Urothelium cell line (cell line): Measurements from ENCODE around the gene SLC25A21.

Source experiments
- DNase-seq: peaks from one replicate; pipeline ENCODE4 v3.0.0; 2011; ENCODE audit warnings: low spot score, mixed read lengths
- FAIRE-seq: peaks from 2 replicates; lab custom pipeline; 2011; peaks lifted over from hg19 to GRCh38; lab: Jason Lieb, UNC

Gene SLC25A21

DNA sequence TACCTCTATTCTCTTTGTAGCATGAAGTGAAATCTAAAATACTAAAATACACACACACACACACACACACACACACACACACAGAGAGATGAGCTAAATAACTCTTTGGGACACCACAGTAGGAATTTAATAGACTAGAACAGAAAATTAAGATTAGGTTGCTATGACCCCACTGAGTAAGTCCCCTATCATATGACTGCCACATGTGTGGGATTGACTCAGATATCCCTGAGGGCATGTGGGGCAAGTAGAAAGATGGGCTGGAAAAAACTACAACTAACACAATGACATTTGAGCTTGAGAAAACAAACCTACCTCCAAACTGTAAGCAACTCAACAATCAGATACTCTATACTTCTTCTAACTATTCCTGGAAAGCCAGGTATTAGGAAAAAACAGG lies 27.0 kb downstream of the SLC25A21 start:
- FAIRE-seq (no peak), DNase-seq (no peak)

DNA sequence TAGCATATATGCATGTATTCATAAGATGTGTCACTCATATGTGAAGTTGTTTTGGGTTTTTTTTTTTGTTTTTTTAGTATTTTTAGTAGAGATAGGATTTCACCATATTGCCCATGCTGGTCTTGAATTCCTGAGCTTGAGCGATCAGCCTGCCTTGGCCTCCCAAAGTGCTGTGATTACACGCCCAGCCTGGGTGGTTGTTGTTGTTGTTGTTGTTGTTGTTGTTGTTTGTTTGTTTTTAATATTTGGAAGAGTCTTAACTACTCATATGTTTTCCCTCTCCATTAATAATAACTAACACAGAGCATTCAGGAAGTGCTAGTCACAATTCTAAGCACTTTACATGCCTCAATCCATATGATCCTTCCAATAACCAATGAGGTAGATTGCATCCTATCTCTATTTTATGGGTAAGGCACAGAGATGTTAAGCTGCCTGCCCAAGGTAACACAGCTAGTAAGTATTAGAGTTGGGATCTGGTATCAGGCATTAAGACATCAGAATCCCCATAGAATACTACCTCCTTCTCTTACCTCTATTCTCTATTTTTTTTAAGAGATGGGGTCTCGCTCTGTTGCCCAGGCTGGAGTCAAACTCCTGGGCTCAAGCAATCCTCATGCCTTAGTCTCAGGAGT lies 27.6 kb downstream of the SLC25A21 start:
- FAIRE-seq: no peak
- DNase-seq: no peak

DNA sequence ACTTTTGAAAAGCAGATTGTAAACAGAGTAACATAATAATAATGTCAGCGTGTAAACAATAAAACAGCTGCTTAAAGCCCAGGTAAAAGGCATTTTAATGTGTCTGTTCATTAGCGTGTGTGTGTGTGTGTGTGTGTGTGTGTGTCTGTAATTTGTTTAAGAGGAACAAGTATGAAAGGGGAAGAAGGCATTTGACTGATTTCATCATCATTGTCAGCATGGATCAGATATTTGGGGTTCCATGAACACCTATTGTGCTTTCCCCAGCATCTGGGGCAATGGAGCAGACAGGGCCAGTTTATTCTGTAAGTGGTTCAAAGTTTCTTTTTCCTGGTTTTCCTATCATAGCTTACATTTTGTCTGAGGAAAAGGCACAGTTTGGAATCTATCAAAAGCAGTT lies 28.9 kb downstream of the SLC25A21 start:
- DNase-seq (no peak), FAIRE-seq (no peak)

DNA sequence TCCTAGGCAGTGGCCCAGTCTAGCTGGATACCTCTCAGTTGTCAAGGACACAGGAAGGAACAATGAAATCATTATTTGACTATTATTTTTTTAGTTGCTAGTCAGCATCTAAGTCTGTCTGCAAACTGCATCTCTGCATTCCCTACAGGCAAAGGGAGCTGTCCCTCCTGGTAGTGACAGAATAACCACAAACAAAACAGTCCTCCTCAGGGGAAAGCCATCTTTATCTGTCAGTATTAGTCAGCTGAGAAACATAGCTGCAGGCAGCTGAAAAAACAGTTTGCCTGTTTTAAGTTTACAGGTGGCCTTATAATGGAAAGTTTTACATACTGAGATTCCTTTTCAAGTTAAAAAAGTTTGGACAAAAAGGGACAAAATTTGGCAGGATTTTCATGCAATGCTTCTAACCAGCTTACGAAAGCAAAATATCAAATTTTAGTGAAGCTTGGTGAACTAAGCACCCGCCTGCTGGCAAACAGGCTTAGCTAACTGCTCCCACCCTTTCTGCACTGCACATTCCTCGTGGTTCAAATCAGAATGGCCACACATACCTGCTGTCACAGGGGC lies 29.5 kb downstream of the SLC25A21 start:
- FAIRE-seq: no peak
- peak; percentile 22 for DNase-seq

DNA sequence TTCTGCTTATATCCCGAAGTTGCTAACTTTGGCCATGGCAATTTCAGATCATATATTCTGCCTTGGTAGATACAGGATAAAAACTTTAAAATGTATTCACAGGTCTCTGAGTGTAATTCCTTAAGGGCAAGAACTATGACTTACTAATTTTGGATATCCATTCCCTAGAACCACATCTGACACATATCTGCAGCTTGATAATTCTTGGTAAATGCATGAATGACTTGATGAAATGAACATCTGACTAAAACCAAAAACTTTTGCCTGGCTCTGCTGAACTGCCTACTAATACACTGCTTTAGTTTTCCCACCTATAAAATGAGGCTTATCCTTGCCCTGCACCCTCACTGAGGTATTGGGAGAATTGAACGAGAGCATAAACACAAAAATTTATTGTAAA lies 32.2 kb downstream of the SLC25A21 start:
- FAIRE-seq: no peak
- no peak for DNase-seq

DNA sequence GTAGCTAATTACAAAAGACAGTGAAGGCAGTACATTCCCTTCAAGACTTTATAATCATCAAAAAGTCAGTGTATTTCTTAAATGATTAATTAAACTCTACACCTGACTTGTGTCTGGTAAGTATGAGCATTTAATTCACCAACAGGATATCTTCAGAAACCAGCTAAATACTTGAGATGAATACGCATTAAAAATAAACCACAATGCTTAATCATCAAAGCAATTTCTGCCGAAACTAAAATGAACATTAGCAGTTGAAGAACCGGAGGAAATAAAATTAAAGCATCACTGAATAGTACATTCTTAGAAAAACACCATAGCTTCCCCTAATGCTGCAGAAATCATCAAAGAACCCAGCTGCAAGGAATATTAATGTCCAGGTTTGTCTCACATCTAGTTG lies 32.7 kb downstream of the SLC25A21 start:
- DNase-seq (no peak), FAIRE-seq (no peak)

DNA sequence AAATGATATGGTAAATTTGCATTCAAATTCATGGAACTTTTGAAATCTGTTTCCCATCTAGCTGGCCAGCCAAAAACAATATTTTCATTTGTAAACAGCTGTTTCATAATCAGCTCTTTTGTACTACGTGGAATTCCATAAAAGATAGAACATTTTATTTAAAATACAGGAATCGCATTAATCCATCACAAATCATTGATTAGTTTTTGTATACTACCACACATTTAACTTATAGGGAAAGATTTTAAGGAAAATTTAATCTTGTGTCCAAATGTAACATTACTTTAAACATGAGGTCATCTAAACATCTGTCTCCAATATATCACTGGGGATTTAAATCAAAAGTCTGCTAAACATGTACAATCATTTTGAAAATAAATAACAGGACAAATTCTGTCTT lies 33.5 kb downstream of the SLC25A21 start:
- FAIRE-seq (no peak), DNase-seq (no peak)

DNA sequence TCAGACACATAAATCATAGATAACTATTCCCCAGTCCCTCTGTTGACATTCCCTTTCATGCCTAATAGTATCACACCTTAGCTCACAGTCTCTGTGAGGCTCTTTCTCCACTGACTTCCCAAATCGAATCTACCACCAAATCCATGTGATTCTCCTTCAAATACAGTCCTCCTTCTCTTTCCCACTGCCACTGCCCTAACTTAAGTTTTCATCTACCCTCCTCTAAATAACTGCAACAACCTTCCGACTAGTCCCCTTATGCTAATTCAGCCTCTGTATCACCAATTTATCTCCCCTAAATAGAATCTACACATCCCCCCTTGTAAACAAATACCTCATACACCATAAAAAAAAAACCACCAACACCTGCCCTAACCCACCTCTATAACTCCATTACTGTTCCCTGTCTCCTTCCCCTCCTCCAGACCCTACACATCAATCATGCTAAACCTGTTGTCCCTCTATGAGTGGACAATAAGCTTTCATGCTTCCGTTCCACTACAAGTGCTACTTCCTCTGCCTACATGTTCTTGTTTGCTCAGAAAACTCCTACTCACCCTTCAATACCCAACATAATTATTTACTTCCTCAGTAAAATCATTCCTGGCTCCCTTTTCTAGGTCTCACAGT lies 39.0 kb downstream of the SLC25A21 start:
- no peak for DNase-seq
- FAIRE-seq: no peak

DNA sequence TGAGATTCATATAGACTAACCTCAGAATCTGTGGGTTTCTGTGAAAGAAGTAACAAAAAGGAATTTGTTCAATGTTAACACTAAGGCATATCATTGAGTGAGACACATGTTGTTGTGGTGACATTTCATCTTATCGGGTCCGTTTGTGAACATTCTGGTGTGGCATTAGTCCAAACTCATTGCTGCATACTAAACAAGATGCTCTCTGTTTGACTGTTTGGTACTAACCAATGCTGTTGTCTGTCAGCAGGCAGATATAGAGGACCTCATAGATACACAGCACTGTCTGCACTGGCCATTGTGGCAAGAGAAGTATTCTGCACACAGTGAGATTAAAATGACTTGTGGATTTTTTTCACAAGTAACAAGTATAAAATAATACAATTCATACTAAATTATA lies 41.2 kb downstream of the SLC25A21 start:
- FAIRE-seq: no peak
- no peak for DNase-seq

DNA sequence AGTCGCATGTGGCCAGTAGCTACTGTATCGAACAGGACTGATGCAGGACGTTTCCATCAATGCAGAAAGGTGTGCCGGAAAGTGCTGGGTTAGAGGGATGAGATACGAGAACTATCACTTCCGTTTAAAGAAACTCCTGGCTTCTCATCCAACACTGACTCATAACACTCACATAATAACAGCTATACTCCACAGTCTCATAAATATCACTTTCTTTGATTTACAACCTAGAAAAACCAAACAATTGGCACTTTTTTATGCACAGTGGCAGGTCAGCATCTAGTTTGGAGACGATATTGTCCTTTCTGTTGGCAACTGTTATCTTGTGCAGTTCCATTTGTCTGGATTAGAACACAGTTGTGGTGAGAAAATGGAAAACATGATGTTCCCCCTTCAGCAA lies 43.4 kb downstream of the SLC25A21 start:
- FAIRE-seq (no peak), DNase-seq (no peak)

DNA sequence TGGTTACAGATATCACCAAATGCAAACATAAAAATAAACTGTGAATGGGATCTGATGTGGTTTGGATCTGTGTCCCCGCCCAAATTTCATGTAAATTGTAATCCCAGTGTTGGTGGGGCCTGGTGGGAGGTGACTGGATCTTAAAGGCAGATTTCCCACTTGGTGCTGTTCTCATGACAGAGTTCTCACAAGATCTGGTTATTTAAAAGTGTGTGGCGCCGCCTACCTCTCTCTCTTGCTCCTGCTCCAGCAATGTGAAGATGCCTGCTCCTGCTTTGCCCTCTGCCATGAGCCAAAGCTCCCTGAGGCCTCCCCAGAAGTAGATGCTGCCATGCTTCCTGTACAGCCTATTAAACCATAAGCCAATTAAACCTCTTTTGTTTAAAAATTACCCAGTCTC lies 47.8 kb downstream of the SLC25A21 start:
- DNase-seq (no peak), FAIRE-seq (no peak)

DNA sequence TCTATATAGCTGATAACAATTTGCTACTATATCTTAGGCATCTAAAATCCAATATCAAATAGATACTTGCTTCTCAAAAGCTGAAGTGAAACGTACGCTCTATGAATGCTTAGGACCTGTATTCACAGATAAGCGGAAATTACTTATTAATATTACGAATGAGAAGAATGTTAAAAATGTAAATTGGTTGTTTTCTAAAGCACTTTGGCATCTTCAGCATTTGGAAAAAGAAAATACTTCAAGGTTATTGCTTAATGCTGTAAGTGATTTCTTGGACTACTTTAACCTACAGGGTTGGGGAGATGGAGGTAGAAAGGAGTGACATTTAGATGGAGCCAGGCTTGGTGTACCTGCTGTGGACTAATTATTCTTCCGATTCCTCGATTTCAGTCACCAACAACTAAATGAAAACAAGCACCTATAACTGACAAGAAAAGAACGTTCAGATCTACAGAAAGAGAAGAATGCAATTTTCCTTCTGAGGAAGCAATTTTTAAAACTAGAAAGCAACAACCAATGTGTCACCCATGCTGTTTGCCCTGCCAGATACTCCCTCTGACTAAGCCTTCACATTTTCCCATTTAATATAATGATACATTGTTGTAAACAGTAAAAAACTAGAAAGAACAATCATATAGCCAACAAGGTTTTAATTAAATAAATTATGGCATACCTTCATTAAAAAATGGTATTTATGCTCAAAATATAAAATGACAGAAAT lies 49.3 kb downstream of the SLC25A21 start:
- FAIRE-seq (no peak), DNase-seq (no peak)

DNA sequence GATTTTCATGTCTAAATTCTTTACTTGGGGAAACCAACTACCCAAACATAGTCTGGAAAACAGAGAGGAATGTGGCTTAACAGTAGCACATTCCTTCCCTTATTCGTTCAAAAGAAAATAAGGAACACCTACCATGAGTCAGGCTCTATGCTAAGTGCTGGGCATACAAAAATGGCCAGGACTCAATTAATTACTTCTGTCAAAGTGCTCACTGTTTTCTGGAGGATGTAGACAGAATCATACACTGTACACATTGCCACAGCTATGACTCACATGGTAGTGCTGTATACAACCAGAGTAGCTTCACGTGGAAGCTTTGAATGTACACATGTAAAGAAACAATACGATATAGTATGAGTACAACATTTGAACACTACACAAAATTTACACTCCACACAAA lies 50.1 kb downstream of the SLC25A21 start:
- DNase-seq (peak; percentile 42), FAIRE-seq (no peak)

DNA sequence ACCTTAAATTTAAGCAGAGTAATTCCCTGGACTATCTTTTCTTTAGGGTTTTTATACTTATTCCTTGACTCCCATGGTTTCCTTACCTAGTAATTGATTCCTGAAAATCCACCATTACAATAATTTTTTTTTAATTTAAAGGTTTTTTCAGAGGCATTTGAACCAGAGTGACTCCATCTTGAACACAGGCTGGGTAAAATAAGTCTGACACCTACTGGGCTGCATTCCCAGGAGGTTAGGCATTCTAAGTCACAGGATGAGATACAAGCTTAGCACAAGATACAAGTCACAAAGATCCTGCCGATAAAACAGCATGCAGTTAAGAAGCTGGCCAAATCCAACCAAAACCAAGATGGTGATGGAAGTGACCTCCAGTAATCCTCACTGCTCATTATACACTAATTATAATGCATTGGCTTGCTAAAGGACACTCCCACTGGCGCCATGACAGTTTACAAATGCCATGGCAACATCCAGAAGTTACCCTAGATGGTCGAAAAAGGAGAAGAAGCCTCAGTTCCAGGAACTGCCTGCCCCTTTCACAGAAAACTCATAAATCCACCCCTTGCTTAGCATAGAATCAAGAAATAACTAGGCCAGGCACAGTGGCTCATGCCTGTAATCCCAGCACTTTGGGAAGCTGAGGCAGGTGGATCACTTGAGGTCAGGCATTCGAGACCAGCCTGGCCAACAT lies 53.6 kb downstream of the SLC25A21 start:
- no peak for FAIRE-seq
- DNase-seq: no peak

DNA sequence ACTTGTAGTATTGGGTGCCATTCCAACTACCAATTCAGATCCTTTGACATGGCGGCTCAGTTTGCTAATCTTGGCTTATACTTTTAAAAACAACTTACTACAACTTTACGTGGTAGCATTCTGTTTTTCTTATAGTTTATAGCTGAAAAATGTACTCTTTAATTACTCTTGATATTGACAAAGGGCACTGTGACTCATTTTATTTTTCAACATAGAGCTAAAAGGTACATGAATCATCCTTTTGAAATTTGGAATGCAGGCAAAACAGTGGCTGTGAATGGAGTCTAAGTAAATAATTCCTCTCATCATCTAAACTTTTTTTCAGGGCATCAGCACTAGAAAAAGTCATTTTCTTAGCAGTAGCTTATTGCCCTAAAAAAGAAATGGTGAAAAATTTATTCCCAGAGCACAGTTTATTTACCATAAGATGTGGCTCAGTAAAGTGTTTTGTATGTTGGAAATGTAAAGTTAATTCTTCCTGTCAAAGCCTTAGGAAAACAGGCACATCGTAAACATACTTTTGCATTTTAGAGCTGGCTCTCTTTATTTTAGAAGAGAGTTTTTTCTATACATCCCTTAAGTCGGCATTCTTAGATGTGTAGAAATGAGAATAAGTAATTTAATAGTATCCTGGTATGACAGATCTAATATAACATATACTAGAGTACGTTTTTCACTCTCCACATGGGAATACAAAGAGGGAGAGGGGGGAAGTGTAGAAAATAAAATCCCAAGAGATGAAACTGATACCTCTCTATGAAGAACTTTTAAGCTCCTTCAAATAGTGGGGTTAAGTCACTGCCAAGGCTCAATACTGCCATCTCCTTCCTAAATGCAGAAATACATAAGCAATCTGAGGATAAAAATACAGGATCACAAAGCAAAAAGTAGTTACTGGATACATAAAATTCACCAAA lies 55.2 kb downstream of the SLC25A21 start:
- DNase-seq (peak; percentile 27), FAIRE-seq (no peak)

DNA sequence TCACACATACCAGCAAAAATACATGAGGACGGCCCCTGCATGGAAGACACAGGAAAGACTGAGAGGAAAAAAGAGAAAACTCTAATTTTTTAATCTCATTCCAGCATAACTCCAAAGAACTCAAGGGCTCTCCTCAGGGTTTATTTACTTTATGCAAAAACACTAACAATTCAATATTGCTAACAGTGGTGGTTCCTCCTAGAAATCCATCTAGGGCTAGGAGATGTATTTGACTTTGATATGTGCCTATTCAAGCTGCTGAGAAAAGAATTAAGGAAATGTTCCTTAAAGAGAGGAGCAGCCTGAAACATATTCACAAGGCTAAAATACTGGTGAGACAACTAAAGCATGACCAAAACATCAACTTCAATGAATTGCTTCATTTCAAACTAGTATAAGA lies 57.0 kb downstream of the SLC25A21 start:
- FAIRE-seq: no peak
- no peak for DNase-seq

DNA sequence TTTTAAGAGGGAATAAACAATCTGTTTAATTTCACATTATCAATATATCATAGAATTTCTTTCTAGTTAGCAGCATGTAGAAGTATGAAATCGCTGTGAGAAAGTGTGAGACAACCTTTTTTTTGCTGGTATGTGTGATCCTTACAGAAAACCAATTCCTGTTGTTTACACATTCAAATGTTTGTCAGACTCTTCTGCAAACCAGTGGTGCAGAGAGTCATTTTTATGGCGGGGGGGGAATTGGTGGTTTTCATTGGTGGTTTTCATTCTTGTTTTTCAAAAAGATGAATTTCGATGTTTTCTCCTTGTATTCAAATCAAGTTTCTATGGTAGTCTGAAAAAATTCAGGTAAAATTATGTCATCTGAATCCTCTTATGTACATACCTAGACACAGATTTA lies 57.8 kb downstream of the SLC25A21 start:
- FAIRE-seq: no peak
- no peak for DNase-seq

DNA sequence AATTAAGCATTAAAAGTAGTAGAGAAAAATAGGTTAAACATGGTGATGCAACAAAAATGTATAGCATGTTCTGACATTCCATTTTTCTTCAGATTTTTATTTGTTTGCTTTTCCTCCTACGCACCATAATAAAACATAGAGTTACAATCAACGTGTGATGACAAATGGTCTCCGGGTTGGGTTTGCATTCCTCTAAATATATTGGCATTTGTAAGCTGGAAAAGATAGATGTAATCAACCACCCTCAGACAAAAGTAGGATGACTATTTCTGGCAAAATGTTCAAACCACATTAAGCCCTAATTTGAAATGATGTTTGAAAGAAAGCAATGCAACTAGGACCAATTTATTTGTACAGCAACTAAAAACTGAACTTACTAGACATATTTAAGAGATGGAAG lies 58.4 kb downstream of the SLC25A21 start:
- DNase-seq: no peak
- no peak for FAIRE-seq

DNA sequence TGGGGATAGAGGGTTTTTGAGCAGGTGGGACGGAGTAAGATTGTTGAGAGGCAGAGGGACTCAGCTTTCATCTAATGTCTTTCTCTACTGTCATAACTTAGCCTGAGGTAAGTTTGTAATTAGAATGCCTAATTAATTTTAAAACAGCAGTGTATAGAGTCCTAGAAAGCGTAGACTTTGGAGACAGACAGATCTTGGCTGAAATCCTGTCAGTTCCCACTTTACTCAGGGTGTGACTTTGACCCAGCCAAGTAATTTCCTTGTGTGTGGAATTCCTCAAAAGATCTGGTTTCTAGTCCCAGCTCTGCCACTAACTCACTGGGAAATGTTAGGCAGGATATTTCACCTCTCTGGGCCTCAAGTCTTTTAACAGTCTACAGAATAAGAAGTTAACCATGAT lies 74.3 kb downstream of the SLC25A21 start:
- FAIRE-seq (no peak), DNase-seq (no peak)

DNA sequence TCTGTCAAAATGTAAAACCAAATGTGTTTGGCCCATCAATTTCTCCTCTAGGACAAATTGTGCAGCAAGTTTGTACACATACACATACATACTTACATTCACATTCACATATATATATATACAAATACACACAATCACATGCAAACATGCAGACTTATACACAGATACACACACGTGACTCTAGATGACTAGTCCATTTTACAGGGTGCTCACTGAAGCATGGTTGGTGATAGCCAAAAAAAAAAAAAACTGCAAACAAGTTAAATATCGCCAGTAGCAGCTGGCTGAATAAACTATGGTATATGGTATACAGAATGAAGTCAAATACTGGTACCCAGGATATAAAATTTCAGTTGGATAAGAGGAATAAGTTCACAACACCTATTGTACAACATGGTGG lies 77.9 kb downstream of the SLC25A21 start:
- FAIRE-seq (no peak), DNase-seq (no peak)
